ENCODE data around the gene BRICD5. TPM values are rescaled to one million over a fixed set of nuclear protein-coding genes. Genes with fewer than 3 reads are reported as not detected.

BRICD5 gene
- total and polyA plus RNA-seq, 7 donors: 0.86 to 5.3 (median 3.0) TPM

DNA sequence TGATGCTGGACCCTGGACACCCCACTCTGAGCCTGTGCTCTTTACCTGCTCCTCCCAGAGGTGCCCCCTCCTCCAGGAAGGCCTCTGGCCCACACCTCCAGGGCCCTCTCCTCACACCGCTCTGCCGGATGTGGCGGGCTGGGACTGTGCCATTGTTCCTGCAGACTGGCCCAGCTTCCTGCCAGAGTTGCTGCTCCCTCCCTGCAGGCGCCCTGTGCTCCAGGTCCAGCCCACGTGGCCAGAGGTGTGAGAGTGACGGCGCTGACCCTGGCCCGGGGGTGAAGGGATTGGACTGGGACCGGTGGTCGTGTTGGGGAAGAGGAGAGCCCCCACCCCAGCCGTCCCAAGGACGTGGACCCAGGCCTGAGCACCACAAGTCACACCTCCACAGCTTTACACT is 18.4 kb upstream of the BRICD5 start:
- H3K4me3 ChIP-seq: no peak overlapping the region
- H3K27ac ChIP-seq: no peak overlapping the region
- no peaks in the 10 kb centered on the region for H3K9me3 ChIP-seq
- H3K4me1 ChIP-seq: peaks cover 19% of the 10 kb centered on the region
- peaks cover 3 to 66% of the 10 kb centered on the region in 2 donors for H3K36me3 ChIP-seq (ENCODE audit: insufficient read depth in 1 of 2, low read depth in 1 of 2)
- ATAC-seq (no peak), DNase-seq (no peak)
- intact Hi-C loops (cut with DNase I): no loop called here
- H3K27me3 ChIP-seq (ENCODE audit: insufficient read depth in 3 of 3, low read length in 2 of 3): no peaks in the 10 kb centered on the region
- TF ChIP-seq, protein P1, sequence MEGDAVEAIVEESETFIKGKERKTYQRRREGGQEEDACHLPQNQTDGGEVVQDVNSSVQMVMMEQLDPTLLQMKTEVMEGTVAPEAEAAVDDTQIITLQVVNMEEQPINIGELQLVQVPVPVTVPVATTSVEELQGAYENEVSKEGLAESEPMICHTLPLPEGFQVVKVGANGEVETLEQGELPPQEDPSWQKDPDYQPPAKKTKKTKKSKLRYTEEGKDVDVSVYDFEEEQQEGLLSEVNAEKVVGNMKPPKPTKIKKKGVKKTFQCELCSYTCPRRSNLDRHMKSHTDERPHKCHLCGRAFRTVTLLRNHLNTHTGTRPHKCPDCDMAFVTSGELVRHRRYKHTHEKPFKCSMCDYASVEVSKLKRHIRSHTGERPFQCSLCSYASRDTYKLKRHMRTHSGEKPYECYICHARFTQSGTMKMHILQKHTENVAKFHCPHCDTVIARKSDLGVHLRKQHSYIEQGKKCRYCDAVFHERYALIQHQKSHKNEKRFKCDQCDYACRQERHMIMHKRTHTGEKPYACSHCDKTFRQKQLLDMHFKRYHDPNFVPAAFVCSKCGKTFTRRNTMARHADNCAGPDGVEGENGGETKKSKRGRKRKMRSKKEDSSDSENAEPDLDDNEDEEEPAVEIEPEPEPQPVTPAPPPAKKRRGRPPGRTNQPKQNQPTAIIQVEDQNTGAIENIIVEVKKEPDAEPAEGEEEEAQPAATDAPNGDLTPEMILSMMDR (IDR thresholded peaks at IDR 0.05): no peak
- 80 to 82% (median 82%) methylated on average over 11 to 12 of the region's 12 CpGs for WGBS, 3 donors

DNA sequence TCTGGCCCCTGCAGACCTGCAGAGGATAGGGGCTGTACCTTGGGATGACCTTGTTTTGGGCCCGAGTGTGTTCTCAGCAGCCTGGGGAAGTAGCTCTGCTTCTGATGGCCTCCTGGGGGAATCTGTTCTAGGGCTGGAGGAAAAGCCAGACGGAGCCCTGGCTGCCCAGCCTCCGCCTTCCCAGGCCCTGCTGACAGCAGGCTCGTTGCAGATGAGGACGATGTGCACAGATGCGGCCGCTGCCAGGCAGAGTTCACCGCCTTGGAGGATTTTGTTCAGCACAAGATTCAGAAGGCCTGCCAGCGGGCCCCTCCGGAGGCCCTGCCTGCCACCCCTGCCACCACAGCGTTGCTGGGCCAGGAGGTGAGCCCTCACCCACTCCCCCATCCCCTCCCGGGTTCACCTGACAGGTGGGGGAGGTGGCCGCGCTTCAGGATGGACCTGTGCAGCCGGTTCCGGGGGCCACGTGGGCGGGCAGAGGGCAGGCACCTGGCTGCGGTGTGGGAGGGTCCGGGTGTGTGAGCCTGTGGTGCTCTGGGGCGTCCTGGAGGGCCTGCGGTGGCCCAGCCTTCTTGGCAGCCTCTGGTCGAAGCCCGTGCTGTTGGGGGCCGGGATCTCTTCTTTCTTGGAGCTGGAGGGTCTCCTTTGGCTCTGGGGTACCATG is 17.6 kb upstream of the BRICD5 start:
- WGBS, 3 donors: 88 to 91% (median 89%) methylated on average over 25 of the region's 25 CpGs
- intact Hi-C loops (cut with DNase I): no loop called here
- no peak overlapping the region for H3K27ac ChIP-seq
- H3K4me1 ChIP-seq: peaks cover 19% of the 10 kb centered on the region
- no peaks in the 10 kb centered on the region for H3K9me3 ChIP-seq
- H3K36me3 ChIP-seq (ENCODE audit: insufficient read depth in 1 of 2, low read depth in 1 of 2): peaks cover 3 to 58% of the 10 kb centered on the region in 2 donors
- no peak overlapping the region for H3K4me3 ChIP-seq
- DNase-seq: no peak
- TF ChIP-seq, protein P1 (IDR thresholded peaks at IDR 0.05): no peak
- ATAC-seq: no peak
- H3K27me3 ChIP-seq (ENCODE audit: insufficient read depth in 3 of 3, low read length in 2 of 3): no peaks in the 10 kb centered on the region

DNA sequence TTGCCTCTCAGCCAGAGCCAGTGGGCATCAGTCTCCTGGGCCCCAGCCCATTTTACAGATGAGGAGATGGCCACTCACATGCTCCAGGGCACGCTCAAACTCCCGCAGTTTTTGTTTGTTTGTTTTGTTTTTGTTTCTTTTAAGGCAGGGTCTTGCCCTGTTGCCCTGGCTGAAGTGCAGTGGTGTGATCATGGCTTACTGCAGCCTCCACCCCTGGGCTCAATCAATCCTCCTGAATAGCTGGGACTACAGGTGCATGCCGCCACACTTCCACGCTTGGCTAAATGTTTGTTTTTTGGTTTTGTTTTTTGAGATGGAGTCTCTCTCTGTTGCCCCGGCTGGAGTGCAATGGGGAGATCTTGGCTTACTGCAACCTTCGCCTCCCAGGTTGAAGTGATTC is 16.3 kb upstream of the BRICD5 start:
- H3K4me3 ChIP-seq: no peak overlapping the region
- no peak for DNase-seq
- H3K4me1 ChIP-seq: peaks cover 19% of the 10 kb centered on the region
- ATAC-seq: no peak
- WGBS, 3 donors: 90% methylated on average over 6 of the region's 6 CpGs
- H3K27me3 ChIP-seq (ENCODE audit: insufficient read depth in 3 of 3, low read length in 2 of 3): no peaks in the 10 kb centered on the region
- no peak overlapping the region for H3K27ac ChIP-seq
- TF ChIP-seq, protein P1 (IDR thresholded peaks at IDR 0.05): no peak
- intact Hi-C loops (cut with DNase I): loop anchor here (2.0 kb wide), 1 partner anchor 20 kb away; no protein-coding TSS in a partner anchor
- H3K36me3 ChIP-seq (ENCODE audit: insufficient read depth in 1 of 2, low read depth in 1 of 2): peaks cover 0 to 45% of the 10 kb centered on the region in 2 donors
- H3K9me3 ChIP-seq: no peaks in the 10 kb centered on the region

DNA sequence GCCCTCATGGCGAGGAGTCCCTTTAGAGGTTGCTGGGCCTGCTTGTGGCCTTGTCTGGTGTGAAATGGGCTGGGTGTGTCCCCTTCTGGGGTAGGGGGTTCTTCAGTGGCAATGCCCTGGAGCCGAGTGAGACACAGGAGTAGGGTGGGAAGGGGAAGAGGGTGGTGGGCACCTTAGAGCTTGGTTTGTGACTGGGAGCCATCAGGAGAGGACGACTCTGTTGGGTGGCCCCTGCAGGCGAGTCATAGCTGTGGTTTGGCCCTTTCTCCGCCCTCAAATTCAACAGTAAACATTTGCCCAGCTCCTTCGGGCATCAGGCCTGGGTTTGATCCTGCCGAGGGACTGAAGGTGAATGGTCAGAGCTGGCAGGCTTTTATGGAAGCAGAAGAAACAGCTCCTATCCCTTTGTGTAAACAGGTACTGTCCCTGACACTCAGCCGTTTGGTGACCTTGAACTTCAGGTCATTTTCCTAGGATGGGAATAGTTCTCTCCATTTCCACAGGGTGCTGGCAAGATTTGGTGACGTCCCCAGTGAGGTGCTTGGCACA is 15.7 kb upstream of the BRICD5 start:
- intact Hi-C loops (cut with DNase I): loop anchor here (2.0 kb wide), 1 partner anchor 20 kb away; no protein-coding TSS in a partner anchor
- 63 to 70% (median 64%) methylated on average over 9 of the region's 9 CpGs for WGBS, 3 donors
- Histone ChIP-seq H3K4me1 (peaks cover 19% of the 10 kb centered on the region), H3K27me3 (ENCODE audit: insufficient read depth in 3 of 3, low read length in 2 of 3) (no peaks in the 10 kb centered on the region), H3K36me3 (ENCODE audit: insufficient read depth in 1 of 2, low read depth in 1 of 2) (peaks cover 0 to 39% of the 10 kb centered on the region in 2 donors), H3K27ac (peak overlapping the region; percentile 30), H3K4me3 (no peak overlapping the region), H3K9me3 (no peaks in the 10 kb centered on the region)
- ATAC-seq: no peak
- no peak for DNase-seq
- TF ChIP-seq, protein P1 (IDR thresholded peaks at IDR 0.05): no peak

Data from psoas muscle (tissue), 8 donors.